ENCODE measurements around the gene KCNJ4. TPM values are rescaled to one million over a fixed set of nuclear protein-coding genes. Genes with fewer than 3 reads are reported as not detected.

Gene KCNJ4
- total RNA-seq, 4 donors from 2014 or later, result 0.63 to 1.6 (median 1.1) TPM

GRCh38 chr22:38419121-38419857 is 35.7 kb downstream of the KCNJ4 start:
- 79 to 88% methylated on average over 10 to 14 of the region's 14 CpGs for WGBS, 2 donors
- Histone ChIP-seq H3K27ac (no peak overlapping the region), H3K4me3 (no peak overlapping the region), H3K4me1 (no peaks in the 10 kb centered on the region), H3K27me3 (no peaks in the 10 kb centered on the region), H3K36me3 (no peaks in the 10 kb centered on the region), H3K9me3 (no peaks in the 10 kb centered on the region)
- no peak for TF ChIP-seq POLR2A (IDR thresholded peaks at IDR 0.05)
- no peak for TF ChIP-seq EP300 (IDR thresholded peaks at IDR 0.05)
- TF ChIP-seq, protein P1, sequence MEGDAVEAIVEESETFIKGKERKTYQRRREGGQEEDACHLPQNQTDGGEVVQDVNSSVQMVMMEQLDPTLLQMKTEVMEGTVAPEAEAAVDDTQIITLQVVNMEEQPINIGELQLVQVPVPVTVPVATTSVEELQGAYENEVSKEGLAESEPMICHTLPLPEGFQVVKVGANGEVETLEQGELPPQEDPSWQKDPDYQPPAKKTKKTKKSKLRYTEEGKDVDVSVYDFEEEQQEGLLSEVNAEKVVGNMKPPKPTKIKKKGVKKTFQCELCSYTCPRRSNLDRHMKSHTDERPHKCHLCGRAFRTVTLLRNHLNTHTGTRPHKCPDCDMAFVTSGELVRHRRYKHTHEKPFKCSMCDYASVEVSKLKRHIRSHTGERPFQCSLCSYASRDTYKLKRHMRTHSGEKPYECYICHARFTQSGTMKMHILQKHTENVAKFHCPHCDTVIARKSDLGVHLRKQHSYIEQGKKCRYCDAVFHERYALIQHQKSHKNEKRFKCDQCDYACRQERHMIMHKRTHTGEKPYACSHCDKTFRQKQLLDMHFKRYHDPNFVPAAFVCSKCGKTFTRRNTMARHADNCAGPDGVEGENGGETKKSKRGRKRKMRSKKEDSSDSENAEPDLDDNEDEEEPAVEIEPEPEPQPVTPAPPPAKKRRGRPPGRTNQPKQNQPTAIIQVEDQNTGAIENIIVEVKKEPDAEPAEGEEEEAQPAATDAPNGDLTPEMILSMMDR (IDR thresholded peaks at IDR 0.05), result no peak
- DNase-seq (ENCODE audit: low spot score in 2 of 2), result no peak

- H3K36me3 ChIP-seq, result no peaks in the 10 kb centered on the region
- no peak overlapping the region for H3K4me3 ChIP-seq
- DNase-seq (ENCODE audit: low spot score in 2 of 2), result no peak
- no peaks in the 10 kb centered on the region for H3K4me1 ChIP-seq
- no peaks in the 10 kb centered on the region for H3K27me3 ChIP-seq
- no peaks in the 10 kb centered on the region for H3K9me3 ChIP-seq
- 86 to 94% methylated on average over 14 of the region's 14 CpGs for WGBS, 2 donors
- H3K27ac ChIP-seq, result no peak overlapping the region
- TF ChIP-seq, protein P1 (IDR thresholded peaks at IDR 0.05), result no peak
- TF ChIP-seq EP300 (IDR thresholded peaks at IDR 0.05) (no peak), POLR2A (IDR thresholded peaks at IDR 0.05) (no peak)
Measured at GRCh38 chr22:38418589-38418988, 36.4 kb downstream of the KCNJ4 start.

- Histone ChIP-seq H3K27me3 (no peaks in the 10 kb centered on the region), H3K36me3 (no peaks in the 10 kb centered on the region), H3K4me3 (no peak overlapping the region), H3K4me1 (peaks cover 0 to 10% (median 4%) of the 10 kb centered on the region in 4 donors), H3K9me3 (no peaks in the 10 kb centered on the region), H3K27ac (no peak overlapping the region)
- TF ChIP-seq, protein P1 (IDR thresholded peaks at IDR 0.05), result no peak
- TF ChIP-seq EP300 (IDR thresholded peaks at IDR 0.05), result no peak
- no peak for TF ChIP-seq POLR2A (IDR thresholded peaks at IDR 0.05)
- WGBS, 2 donors, result 81 to 82% methylated on average over 16 of the region's 16 CpGs
- no peak for DNase-seq (ENCODE audit: low spot score in 2 of 2)
Measured at GRCh38 chr22:38417252-38418060, 37.5 kb downstream of the KCNJ4 start.

DNA sequence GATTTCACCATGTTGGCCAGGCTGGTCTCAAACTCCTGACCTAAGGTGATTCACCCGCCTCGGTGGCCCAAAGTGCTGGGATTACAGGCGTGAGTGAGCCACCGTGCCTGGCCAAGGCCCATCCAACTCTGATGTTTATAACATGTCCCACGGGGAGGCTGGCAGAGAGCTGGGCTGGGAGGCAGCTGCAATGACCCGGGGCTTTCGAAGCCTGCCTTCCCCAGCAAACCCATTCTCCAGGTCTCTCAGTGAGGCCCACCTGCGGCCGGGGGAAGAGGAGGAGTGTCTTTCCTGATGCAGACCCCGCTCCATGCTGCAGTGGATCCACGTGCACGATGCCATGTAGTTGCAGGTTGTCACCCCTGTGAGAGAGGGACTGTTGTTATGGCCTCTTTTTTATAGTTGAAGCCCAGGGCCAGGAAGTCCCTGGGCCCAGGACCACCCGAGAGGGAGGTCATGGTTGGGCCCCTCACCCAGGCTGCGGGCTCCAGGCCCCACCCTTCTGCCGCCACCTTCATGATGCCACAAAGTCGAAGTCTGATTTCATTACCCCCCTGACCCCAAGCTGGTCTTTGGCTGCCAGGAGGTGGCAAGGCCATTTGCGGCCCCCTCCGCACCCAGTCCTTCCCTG is 38.3 kb downstream of the KCNJ4 start:
- Histone ChIP-seq H3K36me3 (no peaks in the 10 kb centered on the region), H3K27ac (no peak overlapping the region), H3K27me3 (no peaks in the 10 kb centered on the region), H3K9me3 (no peaks in the 10 kb centered on the region), H3K4me1 (peaks cover 0 to 13% (median 5%) of the 10 kb centered on the region in 4 donors), H3K4me3 (no peak overlapping the region)
- 85 to 88% methylated on average over 18 of the region's 18 CpGs for WGBS, 2 donors
- DNase-seq (ENCODE audit: low spot score in 2 of 2), result no peak
- TF ChIP-seq POLR2A (IDR thresholded peaks at IDR 0.05), result no peak
- no peak for TF ChIP-seq EP300 (IDR thresholded peaks at IDR 0.05)
- TF ChIP-seq, protein P1 (IDR thresholded peaks at IDR 0.05), result no peak

Data from tibial nerve (tissue), 4 donors.